ENCODE results near the gene TBCC. TPM values are rescaled to one million over a fixed set of nuclear protein-coding genes. Genes with fewer than 3 reads are reported as not detected.

TBCC gene
- total and polyA plus RNA-seq, 2 of the 13 experiments (the other 11 are each of a cell fraction or from before 2014, with no cell fraction given) = 14.8 to 36.1 TPM

DNA sequence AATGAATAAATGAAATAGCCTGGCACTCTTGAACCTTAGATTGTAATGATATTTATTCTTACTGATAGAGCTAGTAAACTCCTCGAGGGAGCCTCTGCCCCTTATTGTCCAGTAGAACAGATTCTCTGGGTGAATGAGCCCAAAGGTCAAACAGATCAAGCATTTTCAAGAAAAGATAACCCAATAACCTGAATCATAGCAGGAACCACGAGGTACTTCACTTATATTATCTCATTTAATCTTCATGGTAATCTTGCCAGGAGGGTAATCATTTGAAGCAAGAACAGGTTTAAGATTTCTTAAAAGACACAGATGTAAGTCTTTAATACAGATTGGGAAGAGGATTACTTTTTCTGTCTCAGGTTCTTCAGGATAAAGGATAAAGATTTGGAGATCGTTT, 17.0 kb upstream of the TBCC start:
- ATAC-seq (no peak), FAIRE-seq (no peak), DNase-seq (ENCODE audit: low spot score) (no peak)
- Histone ChIP-seq H3K36me3 (replicated peaks in 1 of 2; ENCODE audit: control insufficient read depth in 1 of 2, insufficient read depth in 2 of 2, low read length in 2 of 2) (peaks cover 4 to 5% of the 10 kb centered on the region in 2 experiments; a peak in 3 of 5 replicates), H3K9ac (ENCODE audit: insufficient read depth, low read depth, low read length) (no peak overlapping the region), H3K4me3 (replicated peaks in 1 of 3; ENCODE audit: insufficient read depth in 1 of 3, low read depth in 2 of 3, low read length in 3 of 3) (no peak overlapping the region), H3K27ac (ENCODE audit: extremely low read length, insufficient read depth, low read length) (no peak overlapping the region), H3K27me3 (ENCODE audit: control insufficient read depth in 1 of 2, insufficient read depth in 2 of 2, low read length in 2 of 2) (no peaks in the 10 kb centered on the region), H3K9me3 (ENCODE audit: low read length) (no peaks in the 10 kb centered on the region), H2AFZ (ENCODE audit: low read length) (no peak overlapping the region), H4K20me1 (ENCODE audit: insufficient read depth, low read length) (no peaks in the 10 kb centered on the region), H3K79me2 (ENCODE audit: insufficient read depth, low read length) (no peaks in the 10 kb centered on the region), H3K4me2 (ENCODE audit: low read depth, low read length) (no peak overlapping the region), H3K4me1 (ENCODE audit: insufficient read depth, low read length) (no peaks in the 10 kb centered on the region)
- CTCF ChIA-PET (ENCODE audit: low intra/inter-chr PET ratio, low total read pairs) = no interaction called here
- TF ChIP-seq ZNF207 (IDR thresholded peaks at IDR 0.05; ENCODE audit: borderline replicate concordance) (no peak), ZMYM4 (CRISPR knock-in tag; IDR thresholded peaks at IDR 0.05) (no peak)
- TF ChIP-seq, protein P1, sequence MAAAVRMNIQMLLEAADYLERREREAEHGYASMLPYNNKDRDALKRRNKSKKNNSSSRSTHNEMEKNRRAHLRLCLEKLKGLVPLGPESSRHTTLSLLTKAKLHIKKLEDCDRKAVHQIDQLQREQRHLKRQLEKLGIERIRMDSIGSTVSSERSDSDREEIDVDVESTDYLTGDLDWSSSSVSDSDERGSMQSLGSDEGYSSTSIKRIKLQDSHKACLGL (CRISPR knock-in tag; IDR thresholded peaks at IDR 0.05) = no peak
- 65% methylated on average over 3 of the region's 3 CpGs for WGBS (ENCODE audit: low lambda C conversion rate)
- in situ Hi-C loops (cut with HindIII; ENCODE audit: extremely low pct_ligation_motif_present, low pct_unique_long_range_greater_than_20kb) = no loop called here
- POLR2A ChIA-PET = interaction anchor here (3.0 kb wide), 1 partner anchor 17 kb away, joined by 14 read pairs; the partner anchor contains the start of gene TBCC
- intact Hi-C loops (cut with micrococcal nuclease; ENCODE audit: unreplicated experiment) = no loop called here
- no TSS peak for BruUV-seq (replicated peaks)

DNA sequence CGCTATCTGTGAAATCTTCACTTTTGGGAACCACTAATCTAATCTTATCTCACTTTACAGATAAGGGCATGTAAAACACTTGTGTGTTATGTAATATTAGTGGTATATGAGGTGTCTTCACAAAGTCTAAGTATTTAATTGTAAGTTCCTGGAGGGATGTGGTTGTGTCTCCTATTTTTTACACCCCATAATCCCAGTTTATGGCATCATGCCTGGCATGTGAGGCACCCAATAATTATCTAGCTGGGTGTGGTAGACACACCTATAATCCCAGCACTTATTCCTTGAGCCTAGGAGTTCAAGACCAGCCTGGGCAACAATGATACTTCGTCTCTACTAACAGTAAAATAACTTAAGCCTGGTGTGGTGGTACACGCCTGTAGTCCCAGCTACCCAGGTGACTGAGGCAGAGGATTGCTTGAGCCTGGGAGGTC, 16.5 kb upstream of the TBCC start:
- Histone ChIP-seq H3K79me2 (ENCODE audit: insufficient read depth, low read length) (no peaks in the 10 kb centered on the region), H3K36me3 (replicated peaks in 1 of 2; ENCODE audit: control insufficient read depth in 1 of 2, insufficient read depth in 2 of 2, low read length in 2 of 2) (peaks cover 4 to 5% of the 10 kb centered on the region in 2 experiments; a peak in 3 of 5 replicates), H3K9ac (ENCODE audit: insufficient read depth, low read depth, low read length) (no peak overlapping the region), H3K27me3 (ENCODE audit: control insufficient read depth in 1 of 2, insufficient read depth in 2 of 2, low read length in 2 of 2) (no peaks in the 10 kb centered on the region), H3K27ac (ENCODE audit: extremely low read length, insufficient read depth, low read length) (no peak overlapping the region), H3K4me1 (ENCODE audit: insufficient read depth, low read length) (no peaks in the 10 kb centered on the region), H4K20me1 (ENCODE audit: insufficient read depth, low read length) (no peaks in the 10 kb centered on the region), H3K4me2 (ENCODE audit: low read depth, low read length) (no peak overlapping the region), H3K4me3 (replicated peaks in 1 of 3; ENCODE audit: insufficient read depth in 1 of 3, low read depth in 2 of 3, low read length in 3 of 3) (no peak overlapping the region), H2AFZ (ENCODE audit: low read length) (no peak overlapping the region), H3K9me3 (ENCODE audit: low read length) (no peaks in the 10 kb centered on the region)
- 95% methylated on average over 3 of the region's 3 CpGs for WGBS (ENCODE audit: low lambda C conversion rate)
- no peak for DNase-seq (ENCODE audit: low spot score)
- FAIRE-seq = no peak
- ChIA-PET POLR2A (interaction anchor here (1.4 to 3.0 kb wide), 2 partner anchors 16 to 20 kb away, joined by 7 to 14 read pairs; partner anchors contain the start of gene TBCC), CTCF (ENCODE audit: low intra/inter-chr PET ratio, low total read pairs) (no interaction called here)
- intact Hi-C loops (cut with micrococcal nuclease; ENCODE audit: unreplicated experiment) = no loop called here
- in situ Hi-C loops (cut with HindIII; ENCODE audit: extremely low pct_ligation_motif_present, low pct_unique_long_range_greater_than_20kb) = no loop called here
- no TSS peak for BruUV-seq (replicated peaks)
- no peak for ATAC-seq
- TF ChIP-seq SNAPC2 (CRISPR knock-in tag; IDR thresholded peaks at IDR 0.05) (no peak), SAFB2 (CRISPR knock-in tag; IDR thresholded peaks at IDR 0.05; ENCODE audit: borderline replicate concordance, low read depth) (no peak), TEAD3 (CRISPR knock-in tag; optimal IDR thresholded peaks at IDR 0.05; ENCODE audit: borderline replicate concordance) (no peak), GLI4 (CRISPR knock-in tag; IDR thresholded peaks at IDR 0.05; ENCODE audit: borderline replicate concordance) (no peak), ELF3 (CRISPR knock-in tag; IDR thresholded peaks at IDR 0.05) (no peak), SMARCE1 (IDR thresholded peaks at IDR 0.05; ENCODE audit: borderline replicate concordance) (no peak), ZNF382 (CRISPR knock-in tag; IDR thresholded peaks at IDR 0.05; ENCODE audit: borderline replicate concordance) (no peak)
- TF ChIP-seq, protein P2, sequence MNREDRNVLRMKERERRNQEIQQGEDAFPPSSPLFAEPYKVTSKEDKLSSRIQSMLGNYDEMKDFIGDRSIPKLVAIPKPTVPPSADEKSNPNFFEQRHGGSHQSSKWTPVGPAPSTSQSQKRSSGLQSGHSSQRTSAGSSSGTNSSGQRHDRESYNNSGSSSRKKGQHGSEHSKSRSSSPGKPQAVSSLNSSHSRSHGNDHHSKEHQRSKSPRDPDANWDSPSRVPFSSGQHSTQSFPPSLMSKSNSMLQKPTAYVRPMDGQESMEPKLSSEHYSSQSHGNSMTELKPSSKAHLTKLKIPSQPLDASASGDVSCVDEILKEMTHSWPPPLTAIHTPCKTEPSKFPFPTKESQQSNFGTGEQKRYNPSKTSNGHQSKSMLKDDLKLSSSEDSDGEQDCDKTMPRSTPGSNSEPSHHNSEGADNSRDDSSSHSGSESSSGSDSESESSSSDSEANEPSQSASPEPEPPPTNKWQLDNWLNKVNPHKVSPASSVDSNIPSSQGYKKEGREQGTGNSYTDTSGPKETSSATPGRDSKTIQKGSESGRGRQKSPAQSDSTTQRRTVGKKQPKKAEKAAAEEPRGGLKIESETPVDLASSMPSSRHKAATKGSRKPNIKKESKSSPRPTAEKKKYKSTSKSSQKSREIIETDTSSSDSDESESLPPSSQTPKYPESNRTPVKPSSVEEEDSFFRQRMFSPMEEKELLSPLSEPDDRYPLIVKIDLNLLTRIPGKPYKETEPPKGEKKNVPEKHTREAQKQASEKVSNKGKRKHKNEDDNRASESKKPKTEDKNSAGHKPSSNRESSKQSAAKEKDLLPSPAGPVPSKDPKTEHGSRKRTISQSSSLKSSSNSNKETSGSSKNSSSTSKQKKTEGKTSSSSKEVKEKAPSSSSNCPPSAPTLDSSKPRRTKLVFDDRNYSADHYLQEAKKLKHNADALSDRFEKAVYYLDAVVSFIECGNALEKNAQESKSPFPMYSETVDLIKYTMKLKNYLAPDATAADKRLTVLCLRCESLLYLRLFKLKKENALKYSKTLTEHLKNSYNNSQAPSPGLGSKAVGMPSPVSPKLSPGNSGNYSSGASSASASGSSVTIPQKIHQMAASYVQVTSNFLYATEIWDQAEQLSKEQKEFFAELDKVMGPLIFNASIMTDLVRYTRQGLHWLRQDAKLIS (CRISPR knock-in tag; IDR thresholded peaks at IDR 0.05) = no peak
- TF ChIP-seq, protein P3, sequence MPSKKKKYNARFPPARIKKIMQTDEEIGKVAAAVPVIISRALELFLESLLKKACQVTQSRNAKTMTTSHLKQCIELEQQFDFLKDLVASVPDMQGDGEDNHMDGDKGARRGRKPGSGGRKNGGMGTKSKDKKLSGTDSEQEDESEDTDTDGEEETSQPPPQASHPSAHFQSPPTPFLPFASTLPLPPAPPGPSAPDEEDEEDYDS (CRISPR knock-in tag; IDR thresholded peaks at IDR 0.05) = no peak
- TF ChIP-seq, protein P4, sequence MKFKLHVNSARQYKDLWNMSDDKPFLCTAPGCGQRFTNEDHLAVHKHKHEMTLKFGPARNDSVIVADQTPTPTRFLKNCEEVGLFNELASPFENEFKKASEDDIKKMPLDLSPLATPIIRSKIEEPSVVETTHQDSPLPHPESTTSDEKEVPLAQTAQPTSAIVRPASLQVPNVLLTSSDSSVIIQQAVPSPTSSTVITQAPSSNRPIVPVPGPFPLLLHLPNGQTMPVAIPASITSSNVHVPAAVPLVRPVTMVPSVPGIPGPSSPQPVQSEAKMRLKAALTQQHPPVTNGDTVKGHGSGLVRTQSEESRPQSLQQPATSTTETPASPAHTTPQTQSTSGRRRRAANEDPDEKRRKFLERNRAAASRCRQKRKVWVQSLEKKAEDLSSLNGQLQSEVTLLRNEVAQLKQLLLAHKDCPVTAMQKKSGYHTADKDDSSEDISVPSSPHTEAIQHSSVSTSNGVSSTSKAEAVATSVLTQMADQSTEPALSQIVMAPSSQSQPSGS (CRISPR knock-in tag; IDR thresholded peaks at IDR 0.05) = no peak
